SK-N-SH treated with all-trans-retinoic acid at 6 μM for 48 hours (cell line): ENCODE data around the gene TMA7B.

ENCODE experiments used
- ATAC-seq: fragments of 200-7000 bp; cut with Tn5 transposase; 3 replicates; pipeline ENCODE4 v1.9.1; 2020; ENCODE audit warnings: mild to moderate bottlenecking, moderate library complexity
- ARNTL ChIP-seq: fragments of 450-650 bp; formaldehyde crosslinking; IDR thresholded peaks from 2 replicates; pipeline ENCODE4 v1.5.0; 2020; ENCODE audit warnings: low read depth, mild to moderate bottlenecking, moderate library complexity, borderline replicate concordance
- BACH2 ChIP-seq: fragments of 250-450 bp; sonication (Bioruptor Pico); IDR thresholded peaks from 2 replicates; pipeline ENCODE4 v1.9.0; 2021; ENCODE audit warnings: mild to moderate bottlenecking, borderline replicate concordance
- CREB5 ChIP-seq: fragments of 250-450 bp; sonication (Bioruptor Pico); IDR thresholded peaks from 2 replicates; pipeline ENCODE4 v1.5.1; 2020; ENCODE audit warnings: low read depth, mild to moderate bottlenecking, moderate library complexity
- CSDC2 ChIP-seq: fragments of 250-450 bp; sonication (Bioruptor Pico); IDR thresholded peaks from 2 replicates; pipeline ENCODE4 v1.5.0; 2020; ENCODE audit warnings: mild to moderate bottlenecking, moderate library complexity
- CSRNP3 ChIP-seq: fragments of 250-450 bp; sonication (Bioruptor Pico); IDR thresholded peaks from 2 replicates; pipeline ENCODE4 v1.5.1; 2021; ENCODE audit warnings: mild to moderate bottlenecking, moderate library complexity
- ESRRG ChIP-seq: fragments of 250-450 bp; sonication (Bioruptor Pico); IDR thresholded peaks from 2 replicates; pipeline ENCODE4 v1.6.1; 2021; ENCODE audit warnings: mild to moderate bottlenecking
- GLIS3 ChIP-seq: fragments of 250-450 bp; sonication (Bioruptor Pico); IDR thresholded peaks from 2 replicates; pipeline ENCODE4 v1.5.0; 2020; ENCODE audit warnings: mild to moderate bottlenecking, moderate library complexity
- OSR1 ChIP-seq: fragments of 250-450 bp; sonication (Bioruptor Pico); IDR thresholded peaks from 2 replicates; pipeline ENCODE4 v1.8.0; 2022; ENCODE audit warnings: moderate library complexity, mild to moderate bottlenecking, inconsistent platforms
- PATZ1 ChIP-seq: fragments of 250-450 bp; sonication (Bioruptor Pico); IDR thresholded peaks from 2 replicates; pipeline ENCODE4 v1.8.0; 2020; ENCODE audit warnings: mild to moderate bottlenecking, moderate library complexity, borderline replicate concordance
- POU6F1 ChIP-seq: fragments of 250-450 bp; sonication (Bioruptor Pico); IDR thresholded peaks from 2 replicates; pipeline ENCODE4 v1.8.0; 2021; ENCODE audit warnings: low read depth, mild to moderate bottlenecking, moderate library complexity, borderline replicate concordance
- PPARA ChIP-seq: fragments of 250-450 bp; sonication (Bioruptor Pico); IDR thresholded peaks from 2 replicates; pipeline ENCODE4 v1.5.0; 2020; ENCODE audit warnings: mild to moderate bottlenecking, borderline replicate concordance
- RARB ChIP-seq: fragments of 250-450 bp; sonication (Bioruptor Pico); IDR thresholded peaks from 2 replicates; pipeline ENCODE4 v1.8.0; 2021; ENCODE audit warnings: mild to moderate bottlenecking, moderate library complexity
- SNAI2 ChIP-seq: fragments of 250-450 bp; sonication (Bioruptor Pico); IDR thresholded peaks from 2 replicates; pipeline ENCODE4 v1.5.0; 2020; ENCODE audit warnings: mild to moderate bottlenecking, moderate library complexity
- TCF4 ChIP-seq: fragments of 250-450 bp; sonication (Bioruptor Pico); IDR thresholded peaks from 2 replicates; pipeline ENCODE4 v1.8.0; 2021; ENCODE audit warnings: mild to moderate bottlenecking, moderate library complexity, borderline replicate concordance
- TOX ChIP-seq: fragments of 250-450 bp; sonication (Bioruptor Pico); IDR thresholded peaks from 2 replicates; pipeline ENCODE4 v1.8.0; 2021; ENCODE audit warnings: mild to moderate bottlenecking, moderate library complexity, borderline replicate concordance
- TSHZ2 ChIP-seq: fragments of 250-450 bp; sonication (Bioruptor Pico); IDR thresholded peaks from 2 replicates; pipeline ENCODE4 v1.5.0; 2020; ENCODE audit warnings: mild to moderate bottlenecking, moderate library complexity
- ZFP3 ChIP-seq: fragments of 250-450 bp; sonication (Bioruptor Pico); IDR thresholded peaks from 2 replicates; pipeline ENCODE4 v1.5.0; 2020; ENCODE audit warnings: mild to moderate bottlenecking, moderate library complexity
- ZFP30 ChIP-seq: fragments of 450-650 bp; formaldehyde crosslinking; IDR thresholded peaks from 2 replicates; pipeline ENCODE4 v1.5.0; 2022; ENCODE audit warnings: mild to moderate bottlenecking, moderate library complexity
- ZNF565 ChIP-seq: fragments of 450-650 bp; formaldehyde crosslinking; conservative IDR thresholded peaks from 2 replicates; pipeline ENCODE4 v1.5.0; 2020; ENCODE audit warnings: low read depth, mild to moderate bottlenecking, moderate library complexity
- ZNF70 ChIP-seq: fragments of 450-650 bp; formaldehyde crosslinking; IDR thresholded peaks from 2 replicates; pipeline ENCODE4 v1.5.0; 2020; ENCODE audit warnings: mild to moderate bottlenecking, moderate library complexity
- ZNF8 ChIP-seq: fragments of 450-650 bp; formaldehyde crosslinking; IDR thresholded peaks from 2 replicates; pipeline ENCODE4 v1.5.0; 2020; ENCODE audit warnings: mild to moderate bottlenecking, moderate library complexity

TMA7B gene

GRCh38 chr22:39925909-39926679, 34.1 kb upstream of the TMA7B start:
- ATAC-seq: no peak
- TF ChIP-seq ZNF70 (CRISPR knock-in tag) (no peak), ZNF8 (CRISPR knock-in tag) (no peak), TCF4 (no peak), BACH2 (CRISPR knock-in tag) (no peak), ZFP3 (CRISPR knock-in tag) (no peak), TOX (CRISPR knock-in tag) (no peak), OSR1 (CRISPR knock-in tag) (no peak), CSRNP3 (no peak), TSHZ2 (CRISPR knock-in tag) (no peak), ZFP30 (CRISPR knock-in tag) (no peak), ESRRG (no peak)

- TF ChIP-seq SNAI2 (CRISPR knock-in tag): no peak
- TF ChIP-seq, all 23 proteins: peak for 0
Measured at GRCh38 chr22:39926753-39927152, 33.4 kb upstream of the TMA7B start.

GRCh38 chr22:39927544-39927943, 32.7 kb upstream of the TMA7B start:
- no peak for TF ChIP-seq CREB5 (CRISPR knock-in tag)
- TF ChIP-seq TOX (CRISPR knock-in tag): no peak
- no peak for TF ChIP-seq ZNF70 (CRISPR knock-in tag)
- TF ChIP-seq POU6F1 (CRISPR knock-in tag): no peak
- no peak for TF ChIP-seq ZFP3 (CRISPR knock-in tag)
- TF ChIP-seq GLIS3 (CRISPR knock-in tag): no peak
- TF ChIP-seq TCF4: no peak
- TF ChIP-seq CSDC2 (CRISPR knock-in tag): no peak
- no peak for TF ChIP-seq ESRRG
- TF ChIP-seq PATZ1 (CRISPR knock-in tag): no peak
- TF ChIP-seq BACH2 (CRISPR knock-in tag): no peak
- TF ChIP-seq RARB (CRISPR knock-in tag): no peak
- TF ChIP-seq ZFP30 (CRISPR knock-in tag): no peak
- TF ChIP-seq ARNTL: no peak
- TF ChIP-seq OSR1 (CRISPR knock-in tag): no peak
- no peak for TF ChIP-seq PPARA
- no peak for TF ChIP-seq ZNF8 (CRISPR knock-in tag)
- TF ChIP-seq ZNF565 (CRISPR knock-in tag): no peak
- no peak for ATAC-seq

More at GRCh38 chr22:39926753-39927152, 33.4 kb upstream of the TMA7B start:
- no peak for ATAC-seq
